Activated CD4-positive, CD25-positive, alpha-beta regulatory T cell treated with anti-CD3 and anti-CD28 coated beads, Interleukin-2, amount 50 U/mL, for 72 hours (primary cell): ENCODE results near the gene IL10.
"Not testable (repeated sequence)": the region's sequence is repeated elsewhere in the genome, so short reads cannot be mapped to it uniquely, and the experiment has no call there.

Source experiments
- DNase-seq: peaks from one replicate; pipeline ENCODE4 v3.0.0; 2021

Gene IL10

GRCh38 chr1:206792939-206793607 is 20.8 kb upstream of the IL10 start:
- no peak for DNase-seq

GRCh38 chr1:206790502-206791250 is 18.4 kb upstream of the IL10 start:
- DNase-seq = no peak

GRCh38 chr1:206788487-206789050 is 16.3 kb upstream of the IL10 start:
- no peak for DNase-seq

- no peak for DNase-seq
These were observed 15.6 kb upstream of the IL10 start for GRCh38 chr1:206787891-206788290.

- DNase-seq = no peak
These were observed 14.1 kb upstream of the IL10 start for GRCh38 chr1:206786212-206786886.

- DNase-seq = no peak
These were observed 13.0 kb upstream of the IL10 start for GRCh38 chr1:206785182-206785765.

- DNase-seq = peak; percentile 69
These were observed 12.2 kb upstream of the IL10 start for GRCh38 chr1:206784471-206784903.

GRCh38 chr1:206783506-206783905 is 11.2 kb upstream of the IL10 start:
- DNase-seq = no peak

- DNase-seq = no peak
These were observed 10.2 kb upstream of the IL10 start for GRCh38 chr1:206782448-206782847.

- DNase-seq = no peak
These were observed 7.3 kb upstream of the IL10 start for GRCh38 chr1:206779638-206780037.

- DNase-seq = not testable (repeated sequence)
These were observed 6.6 kb upstream of the IL10 start for GRCh38 chr1:206778911-206779310.

GRCh38 chr1:206778031-206778430 is 5.7 kb upstream of the IL10 start:
- DNase-seq = no peak

- no peak for DNase-seq
These were observed 3.9 kb upstream of the IL10 start for GRCh38 chr1:206776229-206776628.

GRCh38 chr1:206774093-206774492 is 1.8 kb upstream of the IL10 start:
- DNase-seq = no peak

GRCh38 chr1:206771338-206771692 is 979 bp downstream of the IL10 start:
- DNase-seq = no peak

- DNase-seq = no peak
These were observed 1.6 kb downstream of the IL10 start, which contains the start of gene IL19 for GRCh38 chr1:206770531-206771337. IL19 (plus strand) TSS chr1:206770773; CDS start chr1:206836663, 65,890 bp downstream.

- DNase-seq = peak; percentile 60
These were observed 3.0 kb downstream of the IL10 start for GRCh38 chr1:206769304-206769731.

GRCh38 chr1:206768472-206769303 is 3.6 kb downstream of the IL10 start:
- no peak for DNase-seq

GRCh38 chr1:206766251-206766856 is 5.9 kb downstream of the IL10 start:
- peak; percentile 64 for DNase-seq

- not testable (repeated sequence) for DNase-seq
These were observed 6.5 kb downstream of the IL10 start for GRCh38 chr1:206765771-206766170.
